Measurements from ENCODE around the gene KMT2B. TPM values are rescaled to one million over a fixed set of nuclear protein-coding genes. Genes with fewer than 3 reads are reported as not detected.
"Not testable (repeated sequence)": the region's sequence is repeated elsewhere in the genome, so short reads cannot be mapped to it uniquely, and the experiment has no call there.

KMT2B gene
- total RNA-seq, 1 donor from 2014 or later: 70.2 TPM

DNA sequence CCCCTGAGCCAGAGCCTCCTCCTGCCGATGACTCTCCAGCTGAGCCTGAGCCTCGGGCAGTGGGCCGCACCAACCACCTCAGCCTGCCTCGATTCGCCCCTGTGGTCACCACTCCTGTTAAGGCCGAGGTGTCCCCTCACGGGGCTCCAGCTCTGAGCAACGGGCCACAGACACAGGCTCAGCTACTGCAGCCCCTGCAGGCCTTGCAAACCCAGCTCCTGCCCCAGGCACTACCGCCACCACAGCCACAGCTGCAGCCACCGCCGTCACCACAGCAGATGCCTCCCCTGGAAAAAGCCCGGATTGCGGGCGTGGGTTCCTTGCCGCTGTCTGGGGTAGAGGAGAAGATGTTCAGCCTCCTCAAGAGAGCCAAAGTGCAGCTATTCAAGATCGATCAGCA is 3.6 kb downstream of the KMT2B start:
- H3K4me1 Mint-ChIP-seq (ENCODE audit: low read depth): peaks cover 9% of the 10 kb centered on the region
- H3K4me3 Mint-ChIP-seq (ENCODE audit: low read depth): no peak overlapping the region
- peaks cover 17% of the 10 kb centered on the region for H3K36me3 Mint-ChIP-seq (ENCODE audit: insufficient read depth)
- no peaks in the 10 kb centered on the region for H3K9me3 Mint-ChIP-seq (ENCODE audit: low read depth)
- no peak for DNase-seq (ENCODE audit: low spot score, unreplicated experiment)
- TF ChIP-seq, protein P1, sequence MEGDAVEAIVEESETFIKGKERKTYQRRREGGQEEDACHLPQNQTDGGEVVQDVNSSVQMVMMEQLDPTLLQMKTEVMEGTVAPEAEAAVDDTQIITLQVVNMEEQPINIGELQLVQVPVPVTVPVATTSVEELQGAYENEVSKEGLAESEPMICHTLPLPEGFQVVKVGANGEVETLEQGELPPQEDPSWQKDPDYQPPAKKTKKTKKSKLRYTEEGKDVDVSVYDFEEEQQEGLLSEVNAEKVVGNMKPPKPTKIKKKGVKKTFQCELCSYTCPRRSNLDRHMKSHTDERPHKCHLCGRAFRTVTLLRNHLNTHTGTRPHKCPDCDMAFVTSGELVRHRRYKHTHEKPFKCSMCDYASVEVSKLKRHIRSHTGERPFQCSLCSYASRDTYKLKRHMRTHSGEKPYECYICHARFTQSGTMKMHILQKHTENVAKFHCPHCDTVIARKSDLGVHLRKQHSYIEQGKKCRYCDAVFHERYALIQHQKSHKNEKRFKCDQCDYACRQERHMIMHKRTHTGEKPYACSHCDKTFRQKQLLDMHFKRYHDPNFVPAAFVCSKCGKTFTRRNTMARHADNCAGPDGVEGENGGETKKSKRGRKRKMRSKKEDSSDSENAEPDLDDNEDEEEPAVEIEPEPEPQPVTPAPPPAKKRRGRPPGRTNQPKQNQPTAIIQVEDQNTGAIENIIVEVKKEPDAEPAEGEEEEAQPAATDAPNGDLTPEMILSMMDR (IDR thresholded peaks at IDR 0.05; ENCODE audit: unreplicated experiment): no peak
- no peak overlapping the region for H3K27ac Mint-ChIP-seq
- no peaks in the 10 kb centered on the region for H3K27me3 Mint-ChIP-seq

DNA sequence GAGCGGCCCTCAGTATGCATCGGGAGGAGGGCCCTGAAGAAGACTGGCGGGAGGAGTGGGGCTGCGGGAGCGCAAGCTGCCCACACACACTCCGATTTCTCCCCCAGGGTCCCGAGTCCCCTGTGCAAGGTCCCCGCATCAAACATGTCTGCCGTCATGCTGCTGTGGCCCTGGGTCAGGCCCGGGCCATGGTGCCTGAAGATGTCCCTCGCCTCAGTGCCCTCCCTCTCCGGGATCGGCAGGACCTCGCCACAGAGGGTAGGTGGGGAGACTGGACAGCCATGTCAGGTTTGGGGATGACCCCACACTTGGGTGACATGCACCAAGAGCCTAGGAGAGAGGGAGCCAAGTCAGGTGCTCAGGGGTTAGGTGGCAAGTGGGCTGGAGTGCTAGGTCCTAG is 4.7 kb downstream of the KMT2B start:
- Mint-ChIP-seq H3K27ac (no peak overlapping the region), H3K9me3 (ENCODE audit: low read depth) (no peaks in the 10 kb centered on the region), H3K36me3 (ENCODE audit: insufficient read depth) (peaks cover 20% of the 10 kb centered on the region), H3K4me3 (ENCODE audit: low read depth) (no peak overlapping the region), H3K4me1 (ENCODE audit: low read depth) (peaks cover 7% of the 10 kb centered on the region), H3K27me3 (no peaks in the 10 kb centered on the region)
- no peak for DNase-seq (ENCODE audit: low spot score, unreplicated experiment)
- TF ChIP-seq, protein P1 (IDR thresholded peaks at IDR 0.05; ENCODE audit: unreplicated experiment): no peak

DNA sequence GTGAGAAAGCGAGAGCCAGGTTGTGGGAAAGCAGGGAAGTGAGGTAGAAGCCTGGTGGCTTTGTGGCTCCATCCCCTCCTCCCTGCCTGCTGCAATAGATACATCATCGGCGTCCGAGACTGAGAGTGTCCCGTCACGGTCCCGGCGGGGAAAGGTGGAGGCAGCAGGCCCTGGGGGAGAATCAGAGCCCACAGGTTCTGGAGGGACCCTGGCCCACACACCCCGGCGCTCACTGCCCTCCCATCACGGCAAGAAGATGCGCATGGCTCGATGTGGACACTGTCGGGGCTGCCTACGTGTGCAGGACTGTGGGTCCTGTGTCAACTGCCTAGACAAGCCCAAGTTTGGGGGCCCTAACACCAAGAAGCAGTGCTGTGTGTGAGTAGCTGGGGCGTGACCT is 5.1 kb downstream of the KMT2B start:
- peaks cover 7% of the 10 kb centered on the region for H3K4me1 Mint-ChIP-seq (ENCODE audit: low read depth)
- H3K9me3 Mint-ChIP-seq (ENCODE audit: low read depth): no peaks in the 10 kb centered on the region
- no peak for DNase-seq (ENCODE audit: low spot score, unreplicated experiment)
- H3K36me3 Mint-ChIP-seq (ENCODE audit: insufficient read depth): peaks cover 20% of the 10 kb centered on the region
- no peak overlapping the region for H3K27ac Mint-ChIP-seq
- H3K27me3 Mint-ChIP-seq: no peaks in the 10 kb centered on the region
- TF ChIP-seq, protein P1 (IDR thresholded peaks at IDR 0.05; ENCODE audit: unreplicated experiment): no peak
- H3K4me3 Mint-ChIP-seq (ENCODE audit: low read depth): no peak overlapping the region

DNA sequence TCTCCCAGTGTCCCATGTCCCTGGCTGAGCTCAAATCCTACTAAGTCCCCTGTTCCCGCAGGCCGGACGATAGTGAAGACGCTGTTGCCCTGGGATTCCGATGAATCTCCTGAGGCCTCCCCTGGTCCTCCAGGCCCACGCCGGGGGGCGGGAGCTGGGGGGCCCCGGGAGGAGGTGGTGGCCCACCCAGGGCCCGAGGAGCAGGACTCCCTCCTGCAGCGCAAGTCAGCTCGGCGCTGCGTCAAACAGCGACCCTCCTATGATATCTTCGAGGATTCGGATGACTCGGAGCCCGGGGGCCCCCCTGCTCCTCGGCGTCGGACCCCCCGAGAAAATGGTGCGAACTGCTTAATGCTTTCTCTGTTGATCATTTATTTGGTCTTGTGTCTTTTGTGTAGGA is 5.9 kb downstream of the KMT2B start:
- Mint-ChIP-seq H3K27ac (no peak overlapping the region), H3K36me3 (ENCODE audit: insufficient read depth) (peaks cover 20% of the 10 kb centered on the region)
- TF ChIP-seq, protein P1 (IDR thresholded peaks at IDR 0.05; ENCODE audit: unreplicated experiment): no peak

DNA sequence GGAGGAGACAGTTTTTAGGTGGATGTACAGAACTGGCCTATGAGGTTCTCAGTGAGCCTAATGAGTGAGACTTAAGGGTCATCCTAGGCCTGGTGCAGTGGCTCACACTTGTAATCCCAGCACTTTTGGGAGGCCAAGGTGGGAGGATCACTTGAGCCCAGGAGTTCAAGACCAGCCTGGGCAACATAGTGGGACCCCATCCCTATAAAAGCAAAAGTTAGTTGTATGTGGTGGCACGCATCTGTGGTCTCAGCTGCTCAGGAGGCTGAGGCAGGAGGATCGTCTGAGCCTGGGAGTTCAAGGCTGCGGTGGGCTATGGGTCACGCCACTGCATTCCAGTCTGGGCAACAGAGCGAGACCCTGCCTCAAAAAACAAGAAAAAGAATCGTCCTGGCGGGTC is 6.3 kb downstream of the KMT2B start:
- H3K27me3 Mint-ChIP-seq; H3K4me3 Mint-ChIP-seq (ENCODE audit: low read depth); H3K9me3 Mint-ChIP-seq (ENCODE audit: low read depth); H3K4me1 Mint-ChIP-seq (ENCODE audit: low read depth); DNase-seq (ENCODE audit: low spot score, unreplicated experiment); H3K27ac Mint-ChIP-seq: not testable (repeated sequence)
- peaks cover 21% of the 10 kb centered on the region for H3K36me3 Mint-ChIP-seq (ENCODE audit: insufficient read depth)

More for the DNA sequence above, 5.9 kb downstream of the KMT2B start:
- no peaks in the 10 kb centered on the region for H3K27me3 Mint-ChIP-seq
- no peaks in the 10 kb centered on the region for H3K9me3 Mint-ChIP-seq (ENCODE audit: low read depth)
- peaks cover 7% of the 10 kb centered on the region for H3K4me1 Mint-ChIP-seq (ENCODE audit: low read depth)
- no peak for DNase-seq (ENCODE audit: low spot score, unreplicated experiment)
- no peak overlapping the region for H3K4me3 Mint-ChIP-seq (ENCODE audit: low read depth)

DNA sequence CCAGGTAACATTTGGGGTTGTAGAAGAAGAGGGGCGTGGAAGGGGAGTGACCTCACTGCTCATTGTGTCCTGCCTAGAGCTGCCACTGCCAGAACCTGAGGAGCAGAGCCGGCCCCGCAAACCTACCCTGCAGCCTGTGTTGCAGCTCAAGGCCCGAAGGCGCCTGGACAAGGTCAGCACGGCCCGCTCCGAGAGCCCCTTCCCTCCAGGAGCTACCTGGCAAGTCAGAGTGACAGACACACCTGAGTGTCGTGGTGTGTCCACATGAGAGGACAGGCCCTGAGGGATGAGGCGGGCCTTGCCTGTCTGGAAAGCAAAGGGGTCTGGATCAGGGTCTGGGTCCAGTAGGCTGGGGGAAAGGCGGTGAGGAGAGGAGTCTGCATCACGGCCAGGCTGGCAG is 6.8 kb downstream of the KMT2B start:
- DNase-seq (ENCODE audit: low spot score, unreplicated experiment): no peak
- H3K36me3 Mint-ChIP-seq (ENCODE audit: insufficient read depth): peaks cover 25% of the 10 kb centered on the region
- H3K27ac Mint-ChIP-seq: no peak overlapping the region
- TF ChIP-seq, protein P1 (IDR thresholded peaks at IDR 0.05; ENCODE audit: unreplicated experiment): no peak
- H3K4me1 Mint-ChIP-seq (ENCODE audit: low read depth): peaks cover under 1% of the 10 kb centered on the region
- H3K27me3 Mint-ChIP-seq: no peaks in the 10 kb centered on the region
- no peaks in the 10 kb centered on the region for H3K9me3 Mint-ChIP-seq (ENCODE audit: low read depth)
- no peak overlapping the region for H3K4me3 Mint-ChIP-seq (ENCODE audit: low read depth)
